Gastrocnemius medialis (tissue), 4 donors: ENCODE data around the gene ESR1. TPM values are rescaled to one million over a fixed set of nuclear protein-coding genes. Genes with fewer than 3 reads are reported as not detected.
A peak's percentile ranks its signal among the peaks of the same experiment; 100 is the strongest.

Experiments
- ATAC-seq, 2 donors: fragments of 150-250 bp; one replicate each; pipeline ENCODE4 v1.9.1; 2016
- DNase-seq, 2 donors: peaks; one replicate each; pipeline ENCODE4 v3.0.0-alpha.2; 2019
- H3K27ac ChIP-seq, 4 donors: fragments of 200-600 bp; sonication (generic); 1 replicate in 1 of 4; 2 replicates in 3 of 4; pipeline ENCODE4 v1.5.1; 2016 to 2018; ENCODE audit warnings: mild to moderate bottlenecking in 2 of 4, moderate library complexity in 1 of 4
- H3K27me3 ChIP-seq, 3 donors: fragments of 200-600 bp; sonication (generic) in 2 of 3; 1 replicate in 1 of 3; 2 replicates in 2 of 3; pipeline versions ENCODE4 v1.5.1 to v1.6.0; 2016 to 2019; ENCODE audit warnings: mild to moderate bottlenecking in 1 of 3, moderate library complexity in 1 of 3
- H3K36me3 ChIP-seq, 2 donors: fragments of 200-600 bp; sonication (generic) in 1 of 2; one replicate each; pipeline ENCODE4 v1.5.1; 2017 to 2018
- H3K4me1 ChIP-seq, 2 donors: fragments of 200-600 bp; sonication (generic) in 1 of 2; one replicate each; pipeline ENCODE4 v1.5.1; 2016 to 2017; ENCODE audit warnings: mild to moderate bottlenecking in 2 of 2
- H3K4me3 ChIP-seq, 4 donors: fragments of 200-600 bp; sonication (generic) in 3 of 4; 1 replicate in 1 of 4; 2 replicates in 3 of 4; pipeline ENCODE4 v1.5.1; 2016 to 2019; ENCODE audit warnings: mild to moderate bottlenecking in 2 of 4
- H3K9me3 ChIP-seq, 3 donors: fragments of 200-600 bp; sonication (generic) in 2 of 3; 1 replicate in 1 of 3; 2 replicates in 2 of 3; pipeline ENCODE4 v1.5.1; 2016 to 2019
- POLR2A ChIP-seq, 2 donors: fragments of 450-650 bp; IDR thresholded peaks; one replicate each; pipeline ENCODE4 v1.6.1; 2017; ENCODE audit warnings: antibody characterized with exemption in 2 of 2, mild to moderate bottlenecking in 2 of 2, moderate library complexity in 2 of 2
- in situ Hi-C, 4 donors: fragments of 200-750 bp; cut with MboI; loops; one replicate each; pipeline versions ENCODE4 v1.15.0 to v1.8.0; 2017; ENCODE audit warnings: low sequenced_read_pairs in 4 of 4
- intact Hi-C: fragments of 100-400 bp; cut with DNase I; formaldehyde crosslinking; loops from one replicate; pipeline ENCODE4 v1.15.1; 2023; ENCODE audit warnings: low total_unique reads
- total RNA-seq, 4 donors: library from RNA; depleted of rRNA; stranded (reverse); fragments of >200 nt; gene quantifications; one replicate each; pipeline versions ENCODE4 v1.1.0 to v1.2.3, GENCODE V29; 2016
- TF ChIP-seq, protein P1 (sequence below), 5 experiments: fragments of 450-650 bp in 3 of 5; fragments of 200-600 bp in 2 of 5; sonication (generic) in 2 of 5; IDR thresholded peaks in 4 of 5; conservative IDR thresholded peaks in 1 of 5; 1 replicate in 4 of 5; 2 replicates in 1 of 5; pipeline ENCODE4 v1.5.1; 2016 to 2019; ENCODE audit warnings: antibody characterized with exemption in 5 of 5, mild to moderate bottlenecking in 3 of 5, moderate library complexity in 3 of 5

ESR1 gene
- total RNA-seq, 4 donors from 2014 or later = 0.61 to 1.1 (median 1.1) TPM

DNA sequence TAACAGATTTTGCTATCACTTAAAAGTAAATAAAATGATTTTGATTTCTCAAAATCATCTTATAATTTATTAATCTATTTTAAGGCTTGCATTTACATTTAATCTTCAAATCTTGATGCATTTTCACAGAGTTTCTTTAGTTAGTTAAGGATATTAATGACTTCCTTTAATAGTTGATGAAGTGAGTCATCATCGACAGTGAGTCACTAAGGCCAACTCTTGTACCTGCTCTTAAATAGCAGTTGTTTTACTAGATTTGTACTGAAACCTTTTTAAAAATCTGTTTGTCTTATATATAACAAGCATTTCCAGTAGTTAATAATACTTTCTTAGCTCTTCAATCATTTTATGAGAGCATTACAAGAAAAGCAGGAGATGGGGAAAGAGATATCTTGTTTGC lies 191.7 kb downstream of the ESR1 start:
- DNase-seq (no peak), ATAC-seq (no peak)
- Histone ChIP-seq H3K27ac (peak overlapping the region in 1 of 4 donors; percentile 13), H3K4me1 (peaks cover 29 to 36% of the 10 kb centered on the region in 2 donors), H3K4me3 (no peak overlapping the region), H3K9me3 (no peaks in the 10 kb centered on the region), H3K36me3 (no peaks in the 10 kb centered on the region), H3K27me3 (no peaks in the 10 kb centered on the region)
- in situ Hi-C loops (no loop called here), intact Hi-C loops (no loop called here)
- TF ChIP-seq POLR2A (IDR thresholded peaks at IDR 0.05) = no peak
- TF ChIP-seq, protein P1, sequence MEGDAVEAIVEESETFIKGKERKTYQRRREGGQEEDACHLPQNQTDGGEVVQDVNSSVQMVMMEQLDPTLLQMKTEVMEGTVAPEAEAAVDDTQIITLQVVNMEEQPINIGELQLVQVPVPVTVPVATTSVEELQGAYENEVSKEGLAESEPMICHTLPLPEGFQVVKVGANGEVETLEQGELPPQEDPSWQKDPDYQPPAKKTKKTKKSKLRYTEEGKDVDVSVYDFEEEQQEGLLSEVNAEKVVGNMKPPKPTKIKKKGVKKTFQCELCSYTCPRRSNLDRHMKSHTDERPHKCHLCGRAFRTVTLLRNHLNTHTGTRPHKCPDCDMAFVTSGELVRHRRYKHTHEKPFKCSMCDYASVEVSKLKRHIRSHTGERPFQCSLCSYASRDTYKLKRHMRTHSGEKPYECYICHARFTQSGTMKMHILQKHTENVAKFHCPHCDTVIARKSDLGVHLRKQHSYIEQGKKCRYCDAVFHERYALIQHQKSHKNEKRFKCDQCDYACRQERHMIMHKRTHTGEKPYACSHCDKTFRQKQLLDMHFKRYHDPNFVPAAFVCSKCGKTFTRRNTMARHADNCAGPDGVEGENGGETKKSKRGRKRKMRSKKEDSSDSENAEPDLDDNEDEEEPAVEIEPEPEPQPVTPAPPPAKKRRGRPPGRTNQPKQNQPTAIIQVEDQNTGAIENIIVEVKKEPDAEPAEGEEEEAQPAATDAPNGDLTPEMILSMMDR (IDR thresholded peaks at IDR 0.05 in 4 of 5, conservative IDR thresholded peaks at IDR 0.05 in 1 of 5) = no peak

- in situ Hi-C loops = no loop called here
- no peak overlapping the region for H3K4me3 ChIP-seq
- DNase-seq (no peak), ATAC-seq (peak in 1 of 2 donors; percentile 19)
- peak overlapping the region in 3 of 4 donors; percentile 30 to 55 (median 42) for H3K27ac ChIP-seq
- intact Hi-C loops = no loop called here
- H3K36me3 ChIP-seq = no peaks in the 10 kb centered on the region
- H3K27me3 ChIP-seq = no peaks in the 10 kb centered on the region
- H3K4me1 ChIP-seq = peaks cover 29 to 35% of the 10 kb centered on the region in 2 donors
- H3K9me3 ChIP-seq = no peaks in the 10 kb centered on the region
- TF ChIP-seq POLR2A (IDR thresholded peaks at IDR 0.05) = no peak
- TF ChIP-seq, protein P1 (IDR thresholded peaks at IDR 0.05 in 4 of 5, conservative IDR thresholded peaks at IDR 0.05 in 1 of 5) = no peak
Measured at GRCh38 chr6:152001408-152001807, 193.9 kb downstream of the ESR1 start.

DNA sequence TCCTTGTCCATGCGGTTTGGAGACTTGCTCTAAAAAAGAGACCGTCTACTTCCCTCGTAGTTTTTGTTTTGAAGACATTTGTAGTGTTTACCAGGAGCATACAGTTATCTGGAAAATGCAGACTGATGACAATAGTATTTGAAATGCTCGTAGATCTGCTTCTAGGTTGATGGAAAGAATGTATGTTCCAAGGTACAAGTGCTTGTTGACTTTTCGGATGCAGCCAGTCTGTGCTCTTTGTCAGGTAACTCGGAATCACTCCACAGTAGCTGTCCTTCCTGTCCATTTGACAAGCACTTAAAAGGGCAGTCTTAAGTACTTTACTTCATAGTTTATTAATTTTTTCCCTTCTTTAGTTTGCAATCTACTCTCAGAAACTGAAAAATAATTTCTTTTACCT lies 194.8 kb downstream of the ESR1 start:
- H3K27ac ChIP-seq = no peak overlapping the region
- peaks cover 29 to 35% of the 10 kb centered on the region in 2 donors for H3K4me1 ChIP-seq
- DNase-seq (no peak), ATAC-seq (no peak)
- intact Hi-C loops = no loop called here
- H3K36me3 ChIP-seq = no peaks in the 10 kb centered on the region
- no peak for TF ChIP-seq POLR2A (IDR thresholded peaks at IDR 0.05)
- TF ChIP-seq, protein P1 (IDR thresholded peaks at IDR 0.05 in 4 of 5, conservative IDR thresholded peaks at IDR 0.05 in 1 of 5) = no peak
- no peaks in the 10 kb centered on the region for H3K27me3 ChIP-seq
- in situ Hi-C loops = no loop called here
- H3K4me3 ChIP-seq = no peak overlapping the region
- H3K9me3 ChIP-seq = no peaks in the 10 kb centered on the region

DNA sequence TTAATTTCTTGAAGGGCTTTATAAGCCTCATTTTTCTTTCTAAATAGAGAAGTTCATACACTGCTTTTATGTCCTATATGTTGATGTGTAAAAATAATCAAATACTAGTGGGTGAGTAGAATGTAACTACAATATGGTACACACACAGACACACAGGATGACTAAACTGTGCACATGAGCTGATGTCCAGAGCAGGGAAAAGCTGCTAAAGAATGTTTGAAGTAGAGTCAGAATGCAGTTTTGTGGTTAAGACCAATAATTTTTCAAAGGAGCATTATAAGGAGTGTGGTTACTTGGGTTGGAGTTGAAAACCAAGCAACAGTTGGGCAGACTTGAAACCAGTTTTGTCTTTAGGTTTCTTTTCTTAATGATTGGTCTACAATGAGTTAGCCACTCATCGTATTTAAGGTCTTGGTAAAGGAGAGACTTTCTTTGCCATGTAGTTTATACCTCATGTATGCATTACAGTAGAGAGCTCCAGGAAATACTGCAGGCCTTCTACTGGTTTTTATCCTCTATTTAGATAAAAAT lies 196.6 kb downstream of the ESR1 start:
- DNase-seq = no peak
- no peak for ATAC-seq
- TF ChIP-seq, protein P1 (IDR thresholded peaks at IDR 0.05 in 4 of 5, conservative IDR thresholded peaks at IDR 0.05 in 1 of 5) = no peak
- no peak for TF ChIP-seq POLR2A (IDR thresholded peaks at IDR 0.05)
- no peaks in the 10 kb centered on the region for H3K27me3 ChIP-seq
- H3K36me3 ChIP-seq = no peaks in the 10 kb centered on the region
- no peak overlapping the region for H3K27ac ChIP-seq
- intact Hi-C loops = no loop called here
- H3K4me3 ChIP-seq = no peak overlapping the region
- in situ Hi-C loops = no loop called here
- H3K9me3 ChIP-seq = no peaks in the 10 kb centered on the region
- peaks cover 26 to 32% of the 10 kb centered on the region in 2 donors for H3K4me1 ChIP-seq

GRCh38 chr6:152004896-152005295 lies 197.4 kb downstream of the ESR1 start:
- in situ Hi-C loops = no loop called here
- Histone ChIP-seq H3K9me3 (no peaks in the 10 kb centered on the region), H3K27me3 (no peaks in the 10 kb centered on the region), H3K36me3 (no peaks in the 10 kb centered on the region), H3K27ac (no peak overlapping the region), H3K4me3 (no peak overlapping the region), H3K4me1 (peaks cover 21 to 25% of the 10 kb centered on the region in 2 donors)
- no peak for DNase-seq
- no peak for TF ChIP-seq POLR2A (IDR thresholded peaks at IDR 0.05)
- TF ChIP-seq, protein P1 (IDR thresholded peaks at IDR 0.05 in 4 of 5, conservative IDR thresholded peaks at IDR 0.05 in 1 of 5) = no peak
- intact Hi-C loops = no loop called here
- ATAC-seq = no peak
